Aorta (tissue), 5 donors: ENCODE results near the gene ALDH3B1. TPM values are rescaled to one million over a fixed set of nuclear protein-coding genes. Genes with fewer than 3 reads are reported as not detected.

Experiments
- ATAC-seq: fragments of 200-7000 bp; cut with Tn5 transposase; one replicate; pipeline ENCODE4 v1.9.1; 2022; ENCODE audit warnings: moderate library complexity; ENCODE audit not compliant: low FRiP score
- DNase-seq, 2 donors: peaks; one replicate each; pipeline ENCODE4 v3.0.0-alpha.2; 2020
- H3K27ac ChIP-seq, 2 donors: one replicate each; pipeline ENCODE4 v1.5.1; 2013; ENCODE audit warnings: low read length in 2 of 2, mild to moderate bottlenecking in 2 of 2, moderate library complexity in 2 of 2, control low read depth in 1 of 2, inconsistent platforms in 1 of 2, low read depth in 1 of 2
- H3K27me3 ChIP-seq, 2 donors: one replicate each; pipeline ENCODE4 v1.6.1; 2013; ENCODE audit warnings: control low read depth in 1 of 2, low read length in 1 of 2, mild to moderate bottlenecking in 1 of 2, moderate library complexity in 1 of 2; ENCODE audit not compliant: insufficient read depth in 2 of 2, control insufficient read depth in 1 of 2
- H3K36me3 ChIP-seq, 2 donors: one replicate each; pipeline ENCODE4 v1.6.1; 2013; ENCODE audit warnings: control low read depth in 1 of 2, low read length in 1 of 2, mild to moderate bottlenecking in 1 of 2; ENCODE audit not compliant: insufficient read depth in 2 of 2, control insufficient read depth in 1 of 2
- H3K4me1 ChIP-seq, 2 donors: one replicate each; pipeline ENCODE4 v1.6.1; 2013; ENCODE audit warnings: low read length in 2 of 2, control low read depth in 1 of 2, mild to moderate bottlenecking in 1 of 2, moderate library complexity in 1 of 2; ENCODE audit not compliant: insufficient read depth in 2 of 2, control insufficient read depth in 1 of 2
- H3K4me3 ChIP-seq, 2 donors: one replicate each; pipeline ENCODE4 v1.5.1; 2013; ENCODE audit warnings: low read length in 2 of 2, control low read depth in 1 of 2, mild to moderate bottlenecking in 1 of 2
- H3K9me3 ChIP-seq: one replicate; pipeline ENCODE4 v1.6.1; 2013; ENCODE audit warnings: mild to moderate bottlenecking, low read length; ENCODE audit not compliant: control insufficient read depth
- WGBS, 2 donors: extraction: QIAGEN DNeasy Blood & Tissue Kit; methylation state at CpG; one replicate each; pipeline ENCODE4 v1.1.7; 2013; 5-methylcytosine and 5-hydroxymethylcytosine counted together
- intact Hi-C, 2 donors: fragments of 100-400 bp; cut with DNase I; formaldehyde crosslinking; loops; one replicate each; pipeline versions ENCODE4 v1.14.2 to v1.15.0; 2022
- polyA plus RNA-seq, 2 donors: library from polyadenylated mRNA; stranded (reverse); fragments of 200-250 nt; gene quantifications; one replicate each; pipeline ENCODE4 v1.2.3, GENCODE V29; 2013
- total RNA-seq, 2 donors: library from RNA; stranded (reverse); fragmentation: NEBNext Ultra II Directional; extraction: Animal tissue kit (Norgen Biotek cat#: 25700); gene quantifications; one replicate each; pipeline ENCODE4 v1.2.1, GENCODE V29; 2021
- donor health status: healthy with polysubstance abuse.
- donor health status: Bipolar disorder and iron deficiency.
- donor health status: DM: no; HTN: no; CAD: no.
- donor health status: DM: no; HTN: no; CAD: no.
- donor health status: DM: yes; HTN: yes; CAD: no.

Gene ALDH3B1
- total and polyA plus RNA-seq, 4 donors, result 9.1 to 12.4 (median 10.0) TPM

DNA sequence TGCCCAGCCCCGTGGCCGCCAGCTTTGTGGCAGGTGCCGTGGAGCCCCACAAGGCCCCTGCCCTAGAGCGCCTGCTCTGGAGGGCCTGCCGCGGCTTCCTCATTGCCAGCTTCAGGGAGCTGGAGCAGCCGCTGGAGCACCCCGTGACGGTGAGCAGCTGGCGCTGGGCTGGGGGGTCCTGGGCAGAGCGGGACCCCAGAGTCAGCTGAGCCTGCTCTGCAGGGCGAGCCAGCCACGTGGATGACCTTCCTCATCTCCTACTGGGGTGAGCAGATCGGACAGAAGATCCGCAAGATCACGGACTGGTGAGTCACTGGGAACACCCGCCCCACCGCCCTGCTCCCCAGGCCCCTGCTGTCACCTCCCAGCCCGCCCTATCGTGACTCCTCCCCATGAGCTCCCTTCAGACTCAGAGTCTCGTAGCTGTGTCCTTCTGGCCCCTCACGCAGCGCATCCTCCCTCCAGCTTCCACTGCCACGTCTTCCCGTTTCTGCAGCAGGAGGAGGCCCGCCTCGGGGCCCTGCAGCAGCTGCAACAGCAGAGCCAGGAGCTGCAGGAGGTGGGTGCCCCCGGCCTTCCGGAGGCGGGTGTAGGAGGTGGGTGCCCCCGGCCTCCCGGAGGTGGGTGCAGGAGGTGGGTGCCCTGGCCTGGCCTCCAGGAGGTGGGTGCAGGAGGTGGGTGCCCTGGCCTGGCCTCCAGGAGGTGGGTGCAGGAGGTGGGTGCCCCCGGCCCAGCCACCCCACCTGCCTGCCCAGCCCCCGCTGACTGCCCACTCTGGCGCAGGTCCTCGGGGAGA, 33.4 kb downstream of the ALDH3B1 start:
- H3K4me3 ChIP-seq, result no peak overlapping the region
- DNase-seq, result peak in 1 of 2 donors; percentile 78
- WGBS, 2 donors, result 84 to 88% methylated on average over 36 of the region's 36 CpGs
- H3K4me1 ChIP-seq, result no peaks in the 10 kb centered on the region
- H3K36me3 ChIP-seq, result peaks cover 0 to 2% of the 10 kb centered on the region in 2 donors
- H3K27ac ChIP-seq, result no peak overlapping the region
- H3K27me3 ChIP-seq, result no peaks in the 10 kb centered on the region
- no peaks in the 10 kb centered on the region for H3K9me3 ChIP-seq
- intact Hi-C loops, result no loop called here
- ATAC-seq, result no peak

DNA sequence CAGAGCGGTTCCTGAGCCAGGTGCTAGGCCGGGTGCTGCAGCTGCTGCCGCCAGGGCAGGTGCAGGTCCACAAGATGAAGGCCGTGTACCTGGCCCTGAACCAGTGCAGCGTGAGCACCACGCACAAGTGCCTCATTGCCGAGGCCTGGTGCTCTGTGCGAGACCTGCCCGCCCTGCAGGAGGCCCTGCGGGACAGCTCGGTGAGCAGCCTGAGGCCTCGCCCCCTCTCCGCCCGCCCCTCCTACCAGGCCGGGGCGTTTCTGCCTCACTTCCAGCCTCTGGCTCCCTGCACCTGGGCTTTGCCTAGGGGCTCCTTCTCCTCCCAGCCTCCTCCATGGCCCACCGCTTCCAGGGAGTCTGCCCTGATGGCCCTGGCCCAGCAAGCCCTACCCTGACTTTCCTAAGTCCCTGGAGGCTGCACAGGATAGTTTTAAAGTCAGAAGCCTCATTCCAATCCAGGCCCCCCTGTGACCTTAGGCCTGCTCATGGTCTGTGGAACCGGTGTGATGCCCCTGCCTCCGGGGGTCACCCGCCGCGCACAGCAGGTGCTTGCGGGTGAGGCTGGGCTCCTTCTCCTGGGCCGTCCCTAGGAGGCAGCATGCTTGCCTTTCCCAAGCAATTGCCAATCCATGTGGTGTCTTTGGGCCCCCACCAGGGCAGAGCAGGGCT, 34.2 kb downstream of the ALDH3B1 start:
- no peak overlapping the region for H3K4me3 ChIP-seq
- intact Hi-C loops, result no loop called here
- peaks cover 0 to 2% of the 10 kb centered on the region in 2 donors for H3K36me3 ChIP-seq
- WGBS, 2 donors, result 86 to 87% methylated on average over 24 of the region's 24 CpGs
- DNase-seq (peak in 1 of 2 donors; percentile 60), ATAC-seq (no peak)
- H3K27ac ChIP-seq, result no peak overlapping the region
- no peaks in the 10 kb centered on the region for H3K4me1 ChIP-seq
- H3K9me3 ChIP-seq, result no peaks in the 10 kb centered on the region
- H3K27me3 ChIP-seq, result no peaks in the 10 kb centered on the region

DNA sequence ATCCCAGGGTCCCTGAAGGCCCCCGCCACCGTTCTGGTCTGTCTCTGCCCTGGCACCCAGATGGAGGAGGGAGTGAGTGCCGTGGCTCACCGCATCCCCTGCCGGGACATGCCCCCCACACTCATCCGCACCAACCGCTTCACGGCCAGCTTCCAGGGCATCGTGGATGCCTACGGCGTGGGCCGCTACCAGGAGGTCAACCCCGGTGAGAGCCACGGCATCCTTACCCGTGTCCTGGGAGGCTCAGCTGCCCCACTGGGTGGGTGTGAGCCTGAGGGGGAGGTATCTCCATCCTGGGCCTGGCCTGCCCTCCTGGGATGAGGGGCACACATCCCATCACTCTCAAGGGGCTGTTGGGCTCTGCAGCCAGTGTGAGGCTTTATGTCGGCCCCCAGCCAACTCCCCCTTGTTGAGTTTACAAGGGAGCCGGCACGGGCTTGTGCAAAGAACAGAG, 34.8 kb downstream of the ALDH3B1 start:
- no peaks in the 10 kb centered on the region for H3K9me3 ChIP-seq
- DNase-seq (peak in 1 of 2 donors; percentile 71), ATAC-seq (no peak)
- no peak overlapping the region for H3K4me3 ChIP-seq
- intact Hi-C loops, result no loop called here
- WGBS, 2 donors, result 90 to 93% methylated on average over 18 of the region's 18 CpGs
- H3K36me3 ChIP-seq, result peaks cover 0 to 2% of the 10 kb centered on the region in 2 donors
- H3K4me1 ChIP-seq, result no peaks in the 10 kb centered on the region
- H3K27me3 ChIP-seq, result no peaks in the 10 kb centered on the region
- H3K27ac ChIP-seq, result no peak overlapping the region

DNA sequence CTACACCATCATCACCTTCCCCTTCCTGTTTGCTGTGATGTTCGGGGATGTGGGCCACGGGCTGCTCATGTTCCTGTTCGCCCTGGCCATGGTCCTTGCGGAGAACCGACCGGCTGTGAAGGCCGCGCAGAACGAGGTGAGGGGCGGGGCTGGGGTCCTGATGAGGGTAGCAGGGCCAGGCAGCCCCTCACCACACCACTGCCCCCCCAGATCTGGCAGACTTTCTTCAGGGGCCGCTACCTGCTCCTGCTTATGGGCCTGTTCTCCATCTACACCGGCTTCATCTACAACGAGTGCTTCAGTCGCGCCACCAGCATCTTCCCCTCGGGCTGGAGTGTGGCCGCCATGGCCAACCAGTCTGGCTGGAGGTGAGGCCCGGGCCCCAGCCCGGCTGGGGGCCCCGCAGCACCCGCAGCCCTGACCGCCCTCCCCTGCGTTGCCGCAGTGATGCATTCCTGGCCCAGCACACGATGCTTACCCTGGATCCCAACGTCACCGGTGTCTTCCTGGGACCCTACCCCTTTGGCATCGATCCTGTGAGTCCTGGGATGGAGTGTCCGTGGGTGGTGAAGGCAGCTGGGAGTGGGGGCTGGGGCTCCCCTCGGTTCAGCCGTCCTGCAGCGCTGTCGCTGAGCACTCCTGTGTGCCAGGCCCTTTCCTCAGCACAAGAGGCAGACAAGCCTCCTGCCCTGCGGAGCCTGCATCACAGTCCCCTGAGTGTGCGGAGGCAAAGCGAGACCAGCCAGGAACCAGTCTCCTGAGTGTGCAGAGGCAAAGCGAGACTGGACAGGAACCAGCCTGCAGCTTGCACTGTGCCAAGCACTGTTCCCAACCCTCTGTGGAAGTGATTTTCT, 37.5 kb downstream of the ALDH3B1 start:
- H3K9me3 ChIP-seq, result no peaks in the 10 kb centered on the region
- no peak overlapping the region for H3K4me3 ChIP-seq
- DNase-seq (peak in 1 of 2 donors; percentile 63), ATAC-seq (no peak)
- 73 to 74% methylated on average over 37 of the region's 37 CpGs for WGBS, 2 donors
- no peak overlapping the region for H3K27ac ChIP-seq
- H3K36me3 ChIP-seq, result peaks cover 0 to 4% of the 10 kb centered on the region in 2 donors
- intact Hi-C loops, result no loop called here
- no peaks in the 10 kb centered on the region for H3K27me3 ChIP-seq
- no peaks in the 10 kb centered on the region for H3K4me1 ChIP-seq

DNA sequence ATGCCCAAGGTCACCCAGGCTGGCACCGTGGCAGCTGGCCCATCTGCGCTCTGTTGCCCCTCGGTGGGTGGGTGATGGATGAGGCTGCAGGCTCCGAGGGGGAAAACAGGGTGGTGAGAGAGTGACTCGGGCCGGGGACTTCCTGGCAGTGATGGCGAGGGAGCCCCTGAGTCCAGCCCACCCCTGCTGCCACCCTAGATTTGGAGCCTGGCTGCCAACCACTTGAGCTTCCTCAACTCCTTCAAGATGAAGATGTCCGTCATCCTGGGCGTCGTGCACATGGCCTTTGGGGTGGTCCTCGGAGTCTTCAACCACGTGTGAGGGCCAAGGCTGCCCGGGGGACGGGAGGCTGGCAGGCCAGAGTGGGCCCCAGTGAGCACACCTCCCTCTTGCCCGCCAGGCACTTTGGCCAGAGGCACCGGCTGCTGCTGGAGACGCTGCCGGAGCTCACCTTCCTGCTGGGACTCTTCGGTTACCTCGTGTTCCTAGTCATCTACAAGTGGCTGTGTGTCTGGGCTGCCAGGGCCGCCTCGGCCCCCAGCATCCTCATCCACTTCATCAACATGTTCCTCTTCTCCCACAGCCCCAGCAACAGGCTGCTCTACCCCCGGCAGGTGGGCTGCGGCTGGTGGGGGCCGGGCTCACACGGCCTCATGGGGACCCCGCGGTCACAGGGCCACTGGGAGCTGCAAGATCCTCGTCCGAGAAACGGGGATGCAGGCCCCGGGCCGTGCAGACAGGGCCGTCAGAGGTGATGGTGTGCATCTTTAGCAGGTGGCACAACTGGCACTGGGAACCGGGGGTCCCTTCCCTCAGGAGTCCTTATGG, 38.8 kb downstream of the ALDH3B1 start:
- Histone ChIP-seq H3K4me1 (no peaks in the 10 kb centered on the region), H3K27me3 (no peaks in the 10 kb centered on the region), H3K9me3 (no peaks in the 10 kb centered on the region), H3K4me3 (no peak overlapping the region), H3K27ac (no peak overlapping the region), H3K36me3 (peaks cover 0 to 6% of the 10 kb centered on the region in 2 donors)
- ATAC-seq (no peak), DNase-seq (peak in 1 of 2 donors; percentile 55)
- 91 to 92% methylated on average over 35 of the region's 35 CpGs for WGBS, 2 donors
- intact Hi-C loops, result no loop called here

DNA sequence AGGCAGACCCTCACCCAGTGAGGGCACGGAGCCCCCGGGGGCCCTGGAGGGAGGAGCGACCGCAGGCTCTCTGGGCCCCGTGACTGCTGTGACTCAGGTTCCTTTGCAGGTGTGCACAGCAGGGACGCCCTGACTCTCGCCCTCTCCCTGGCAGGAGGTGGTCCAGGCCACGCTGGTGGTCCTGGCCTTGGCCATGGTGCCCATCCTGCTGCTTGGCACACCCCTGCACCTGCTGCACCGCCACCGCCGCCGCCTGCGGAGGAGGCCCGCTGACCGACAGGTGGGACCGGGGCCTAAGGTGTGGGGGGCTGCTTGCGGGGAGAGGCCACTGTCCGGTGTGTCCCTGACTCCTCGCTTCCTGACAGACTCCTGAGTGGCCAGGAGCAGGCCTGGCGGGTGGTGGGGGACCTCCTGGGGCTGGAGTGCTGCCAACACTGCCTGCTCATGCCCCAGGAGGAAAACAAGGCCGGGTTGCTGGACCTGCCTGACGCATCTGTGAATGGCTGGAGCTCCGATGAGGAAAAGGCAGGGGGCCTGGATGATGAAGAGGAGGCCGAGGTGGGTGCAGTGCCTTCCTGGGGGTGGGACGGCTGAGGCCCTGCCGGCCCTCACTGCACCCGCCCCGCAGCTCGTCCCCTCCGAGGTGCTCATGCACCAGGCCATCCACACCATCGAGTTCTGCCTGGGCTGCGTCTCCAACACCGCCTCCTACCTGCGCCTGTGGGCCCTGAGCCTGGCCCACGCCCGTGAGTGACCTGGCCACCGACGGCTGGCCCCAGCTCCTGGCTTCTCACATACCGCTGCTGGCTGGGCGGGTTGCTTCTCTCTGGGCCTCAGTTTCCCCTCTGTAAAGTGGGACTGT, 39.6 kb downstream of the ALDH3B1 start:
- 88 to 90% methylated on average over 40 of the region's 40 CpGs for WGBS, 2 donors
- intact Hi-C loops, result no loop called here
- no peaks in the 10 kb centered on the region for H3K9me3 ChIP-seq
- no peak overlapping the region for H3K27ac ChIP-seq
- H3K27me3 ChIP-seq, result no peaks in the 10 kb centered on the region
- H3K36me3 ChIP-seq, result peaks cover 0 to 4% of the 10 kb centered on the region in 2 donors
- H3K4me3 ChIP-seq, result no peak overlapping the region
- ATAC-seq (no peak), DNase-seq (peak in 1 of 2 donors; percentile 57)
- no peaks in the 10 kb centered on the region for H3K4me1 ChIP-seq

DNA sequence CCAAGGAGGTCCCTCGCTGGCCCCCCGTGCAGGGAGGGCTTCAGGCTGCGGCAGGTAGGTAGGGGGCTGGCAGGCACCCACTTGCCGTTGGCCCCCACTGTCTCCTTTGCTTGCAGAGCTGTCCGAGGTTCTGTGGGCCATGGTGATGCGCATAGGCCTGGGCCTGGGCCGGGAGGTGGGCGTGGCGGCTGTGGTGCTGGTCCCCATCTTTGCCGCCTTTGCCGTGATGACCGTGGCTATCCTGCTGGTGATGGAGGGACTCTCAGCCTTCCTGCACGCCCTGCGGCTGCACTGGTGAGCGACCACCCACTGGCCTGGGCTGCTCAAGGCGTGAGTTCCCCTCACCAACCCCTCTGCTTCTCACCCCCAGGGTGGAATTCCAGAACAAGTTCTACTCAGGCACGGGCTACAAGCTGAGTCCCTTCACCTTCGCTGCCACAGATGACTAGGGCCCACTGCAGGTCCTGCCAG, 40.3 kb downstream of the ALDH3B1 start:
- ATAC-seq (no peak), DNase-seq (no peak)

More for the DNA sequence above, 40.3 kb downstream of the ALDH3B1 start:
- Histone ChIP-seq H3K36me3 (peaks cover 0 to 4% of the 10 kb centered on the region in 2 donors), H3K4me3 (no peak overlapping the region), H3K27me3 (no peaks in the 10 kb centered on the region), H3K9me3 (no peaks in the 10 kb centered on the region), H3K4me1 (no peaks in the 10 kb centered on the region), H3K27ac (no peak overlapping the region)
- intact Hi-C loops, result no loop called here
- 92 to 93% methylated on average over 18 of the region's 18 CpGs for WGBS, 2 donors
